HG03139 (cell line): ENCODE measurements around the gene DLEC1.

ENCODE experiments used
- ATAC-seq: cut with Tn5 transposase; IDR thresholded peaks from one replicate; pipeline ENCODE4 v1.9.1; 2021; ENCODE audit not compliant: unreplicated experiment

The DLEC1 gene

GRCh38 chr3:38105525-38105924 lies 66.5 kb downstream of the DLEC1 start:
- no peak for ATAC-seq

GRCh38 chr3:38107911-38108648 lies 69.1 kb downstream of the DLEC1 start:
- no peak for ATAC-seq

- no peak for ATAC-seq
Measured at GRCh38 chr3:38108649-38109579, 69.9 kb downstream of the DLEC1 start.

- ATAC-seq, result no peak
Measured at GRCh38 chr3:38109580-38110313, 70.7 kb downstream of the DLEC1 start.

- ATAC-seq, result no peak
Measured at GRCh38 chr3:38110314-38111050, 71.5 kb downstream of the DLEC1 start.

GRCh38 chr3:38111201-38111600 lies 72.2 kb downstream of the DLEC1 start:
- ATAC-seq, result no peak

GRCh38 chr3:38111696-38112377 lies 72.8 kb downstream of the DLEC1 start:
- ATAC-seq, result no peak

- no peak for ATAC-seq
Measured at GRCh38 chr3:38112378-38112761, 73.4 kb downstream of the DLEC1 start.

GRCh38 chr3:38114052-38114874 lies 75.3 kb downstream of the DLEC1 start:
- ATAC-seq, result no peak

- no peak for ATAC-seq
Measured at GRCh38 chr3:38114875-38115644, 76.1 kb downstream of the DLEC1 start.

- ATAC-seq, result no peak
Measured at GRCh38 chr3:38115645-38116427, 76.8 kb downstream of the DLEC1 start.

- ATAC-seq, result no peak
Measured at GRCh38 chr3:38116471-38117162, 77.6 kb downstream of the DLEC1 start.

- ATAC-seq, result no peak
Measured at GRCh38 chr3:38117163-38117716, 78.2 kb downstream of the DLEC1 start.

GRCh38 chr3:38117748-38118420 lies 78.9 kb downstream of the DLEC1 start:
- ATAC-seq, result peak; percentile 53

GRCh38 chr3:38118421-38119247 lies 79.6 kb downstream of the DLEC1 start:
- ATAC-seq, result no peak

- no peak for ATAC-seq
Measured at GRCh38 chr3:38119248-38119544, 80.2 kb downstream of the DLEC1 start.
